ENCODE results near the gene SAMD8. TPM values are rescaled to one million over a fixed set of nuclear protein-coding genes. Genes with fewer than 3 reads are reported as not detected.
"Not testable (repeated sequence)": the region's sequence is repeated elsewhere in the genome, so short reads cannot be mapped to it uniquely, and the experiment has no call there.

Gene SAMD8
- total and polyA plus RNA-seq, 5 donors, result 8.8 to 26.7 (median 23.6) TPM

DNA sequence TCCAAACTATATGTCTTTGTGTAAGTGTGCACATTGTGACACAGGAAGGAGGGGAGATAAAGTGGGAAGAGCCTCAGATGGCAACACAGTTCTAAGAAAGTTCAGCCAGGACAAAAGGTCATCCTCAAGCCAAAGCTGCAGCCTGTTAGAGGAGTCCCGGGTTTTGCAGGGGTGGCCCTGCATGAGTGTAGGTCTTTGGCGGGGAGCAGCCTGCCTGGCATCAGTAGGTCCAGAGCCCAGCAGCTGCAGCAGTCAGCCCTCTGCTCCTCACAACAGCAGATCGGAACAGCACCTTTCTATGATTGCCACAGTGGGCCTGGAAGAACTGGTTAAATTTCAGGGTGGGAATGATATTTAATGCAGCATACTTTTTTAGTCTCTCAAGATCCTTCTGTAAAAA lies 85.6 kb downstream of the SAMD8 start:
- H3K9me3 ChIP-seq (ENCODE audit: control insufficient read depth, low read length), result no peaks in the 10 kb centered on the region
- no peaks in the 10 kb centered on the region for H3K27me3 ChIP-seq (ENCODE audit: control insufficient read depth, insufficient read depth)
- no peak overlapping the region for H3K27ac ChIP-seq (ENCODE audit: low read length)
- WGBS, result 72% methylated on average over 3 of the region's 3 CpGs
- intact Hi-C loops (cut with DNase I), result no loop called here
- no peaks in the 10 kb centered on the region for H3K4me1 ChIP-seq (ENCODE audit: control insufficient read depth, insufficient read depth, low read length)
- ATAC-seq, result no peak
- no peak overlapping the region for H3K4me3 ChIP-seq (ENCODE audit: low read length)
- DNase-seq, result no peak

DNA sequence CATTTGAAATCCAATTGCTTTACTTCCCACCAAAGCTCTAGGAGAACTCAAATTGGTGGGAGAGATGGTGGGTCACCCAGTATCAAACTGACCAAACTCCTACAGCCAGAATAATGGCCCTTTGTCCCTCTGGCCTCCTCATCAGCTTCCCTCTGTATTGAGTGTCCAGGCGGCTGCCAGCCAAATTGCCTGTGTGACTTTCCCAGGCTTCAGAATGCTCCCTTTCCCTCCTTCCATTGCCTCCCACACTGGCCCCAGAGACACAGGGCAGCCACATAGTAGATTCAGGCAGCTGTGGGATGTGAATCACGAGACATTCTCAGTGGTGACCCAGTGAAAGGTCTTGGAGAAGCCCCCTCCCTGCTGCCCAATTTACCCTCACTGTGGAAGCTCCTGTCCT lies 86.5 kb downstream of the SAMD8 start:
- DNase-seq (peak; percentile 43 to 73 (median 62)), ATAC-seq (peak in 1 of 2 donors; percentile 12)
- Histone ChIP-seq H3K4me1 (ENCODE audit: control insufficient read depth, insufficient read depth, low read length) (peaks cover 5% of the 10 kb centered on the region), H3K4me3 (ENCODE audit: low read length) (no peak overlapping the region), H3K9me3 (ENCODE audit: control insufficient read depth, low read length) (no peaks in the 10 kb centered on the region), H3K27ac (ENCODE audit: low read length) (peak overlapping the region; percentile 42), H3K27me3 (ENCODE audit: control insufficient read depth, insufficient read depth) (no peaks in the 10 kb centered on the region)
- intact Hi-C loops (cut with DNase I), result no loop called here
- 77% methylated on average over 2 of the region's 2 CpGs for WGBS

DNA sequence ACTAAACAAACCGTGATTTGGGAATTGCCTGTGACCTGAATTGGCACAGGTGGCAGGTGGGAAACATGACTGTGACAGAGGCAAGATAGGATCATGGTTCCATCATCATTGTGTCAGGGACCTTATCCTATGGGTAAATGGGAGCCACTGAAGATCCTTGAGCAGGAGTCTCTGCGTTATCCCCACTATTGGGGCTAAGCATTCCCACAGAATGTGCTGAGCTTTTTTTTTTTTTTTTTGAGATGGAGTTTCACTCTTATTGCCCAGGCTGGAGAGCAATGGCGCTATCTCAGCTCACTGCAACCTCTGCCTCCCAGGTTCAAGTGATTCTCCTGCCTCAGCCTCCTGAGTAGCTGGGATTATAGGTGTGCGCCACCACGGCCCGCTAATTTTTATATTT lies 88.5 kb downstream of the SAMD8 start:
- ATAC-seq; H3K4me3 ChIP-seq (ENCODE audit: low read length); intact Hi-C loops (cut with DNase I); H3K27me3 ChIP-seq (ENCODE audit: control insufficient read depth, insufficient read depth); H3K27ac ChIP-seq (ENCODE audit: low read length); H3K9me3 ChIP-seq (ENCODE audit: control insufficient read depth, low read length); H3K4me1 ChIP-seq (ENCODE audit: control insufficient read depth, insufficient read depth, low read length); DNase-seq: not testable (repeated sequence)
- WGBS, result 95% methylated on average over 6 of the region's 6 CpGs

DNA sequence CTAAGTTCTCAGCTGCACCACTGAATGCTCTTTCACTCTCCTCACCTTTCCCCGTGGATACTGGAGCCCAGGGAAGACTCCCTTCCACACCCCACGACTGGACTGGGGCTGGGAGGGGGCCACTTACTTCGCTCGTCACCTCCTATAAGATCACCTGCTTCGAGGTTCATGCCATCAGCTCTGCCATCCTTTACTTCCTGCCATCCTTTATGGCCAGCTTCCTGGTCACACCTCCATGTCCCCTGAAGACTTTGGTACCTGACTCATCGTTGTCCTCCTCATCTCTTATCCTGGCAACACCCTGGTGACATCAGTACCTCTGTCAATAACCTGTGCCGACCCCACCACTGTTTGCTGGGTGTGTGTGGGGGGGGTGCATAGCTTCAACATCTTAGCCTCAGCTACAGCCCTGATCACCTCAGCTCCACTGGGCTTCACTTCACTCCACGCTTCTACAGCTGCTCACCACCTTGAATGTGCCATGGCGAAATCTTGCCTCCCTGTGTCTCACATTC lies 90.4 kb downstream of the SAMD8 start:
- WGBS, result 84% methylated on average over 9 of the region's 9 CpGs
- ATAC-seq, result no peak
- intact Hi-C loops (cut with DNase I), result no loop called here

DNA sequence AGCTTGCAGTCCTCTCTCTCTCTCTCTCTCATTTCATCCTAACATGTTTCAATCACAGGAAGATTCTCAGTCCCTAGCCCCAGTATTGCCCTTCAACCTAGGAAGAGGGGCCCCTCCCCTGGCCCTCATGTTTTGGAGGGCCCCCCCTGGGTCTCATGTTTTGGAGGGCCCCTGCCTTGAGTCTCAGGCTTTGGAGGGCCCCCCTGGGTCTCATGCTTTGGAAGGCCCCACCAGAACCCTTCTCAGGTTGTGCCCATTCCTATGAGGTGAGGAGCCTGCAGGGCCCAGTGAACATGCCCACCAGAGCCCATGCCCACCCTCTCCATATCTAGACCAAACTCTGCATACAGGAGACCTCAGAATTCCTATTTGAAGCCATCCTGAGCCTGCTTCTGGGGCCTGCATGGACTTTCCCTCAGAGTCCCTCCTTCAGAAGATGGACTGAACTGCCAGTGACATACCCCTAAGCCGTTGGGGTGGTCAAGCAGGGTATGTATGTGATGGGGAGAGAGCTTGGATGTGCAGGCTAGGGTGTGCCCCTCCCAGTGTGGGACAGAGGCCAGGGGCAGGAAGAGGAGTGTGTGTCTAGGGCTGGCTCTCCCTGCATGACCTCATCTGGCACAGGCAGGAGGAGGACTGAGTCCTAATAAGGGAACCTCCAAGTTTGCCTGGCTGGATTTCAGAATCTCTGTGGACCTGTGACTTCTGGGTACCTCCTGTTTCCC lies 91.0 kb downstream of the SAMD8 start:
- ATAC-seq (peak; percentile 98), DNase-seq (peak; percentile 82 to 93 (median 84))
- Histone ChIP-seq H3K4me1 (ENCODE audit: control insufficient read depth, insufficient read depth, low read length) (peaks cover 8% of the 10 kb centered on the region), H3K27me3 (ENCODE audit: control insufficient read depth, insufficient read depth) (no peaks in the 10 kb centered on the region), H3K4me3 (ENCODE audit: low read length) (no peak overlapping the region), H3K9me3 (ENCODE audit: control insufficient read depth, low read length) (no peaks in the 10 kb centered on the region), H3K27ac (ENCODE audit: low read length) (peak overlapping the region; percentile 77)
- intact Hi-C loops (cut with DNase I), result no loop called here
- 52% methylated on average over 1 of the region's 1 CpG for WGBS

More for the DNA sequence above, 90.4 kb downstream of the SAMD8 start:
- no peaks in the 10 kb centered on the region for H3K9me3 ChIP-seq (ENCODE audit: control insufficient read depth, low read length)
- no peaks in the 10 kb centered on the region for H3K27me3 ChIP-seq (ENCODE audit: control insufficient read depth, insufficient read depth)
- peaks cover 8% of the 10 kb centered on the region for H3K4me1 ChIP-seq (ENCODE audit: control insufficient read depth, insufficient read depth, low read length)
- no peak for DNase-seq
- no peak overlapping the region for H3K27ac ChIP-seq (ENCODE audit: low read length)
- H3K4me3 ChIP-seq (ENCODE audit: low read length), result no peak overlapping the region

DNA sequence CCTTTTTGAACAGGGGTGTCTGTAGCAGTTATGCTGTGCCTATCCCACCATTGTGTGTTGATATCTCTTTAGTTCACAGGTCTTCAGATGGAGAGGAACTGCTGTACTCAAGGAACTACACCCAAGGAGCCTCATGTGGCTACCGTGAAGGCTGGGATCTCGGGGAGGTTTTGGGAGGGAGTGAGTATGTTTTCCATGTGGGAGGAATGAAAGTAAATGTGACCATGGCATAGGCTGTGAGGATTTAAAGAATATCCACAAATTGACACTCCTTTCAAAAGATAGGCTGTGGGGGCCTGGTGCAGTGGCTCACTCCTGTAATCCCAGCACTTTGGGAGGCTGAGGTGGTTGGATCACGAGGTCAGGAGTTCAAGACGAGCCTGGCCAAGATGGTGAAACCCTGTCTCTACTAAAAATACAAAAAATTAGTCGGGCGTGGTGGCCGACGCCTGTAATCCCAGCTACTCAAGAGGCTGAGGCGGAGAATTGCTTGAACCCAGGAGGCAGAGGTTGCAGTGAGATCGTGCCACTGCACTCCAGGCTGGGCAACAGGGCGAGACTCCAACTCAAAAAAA lies 91.7 kb downstream of the SAMD8 start:
- WGBS, result 80% methylated on average over 11 of the region's 11 CpGs
- H3K4me1 ChIP-seq (ENCODE audit: control insufficient read depth, insufficient read depth, low read length); H3K4me3 ChIP-seq (ENCODE audit: low read length); H3K9me3 ChIP-seq (ENCODE audit: control insufficient read depth, low read length); intact Hi-C loops (cut with DNase I); ATAC-seq; DNase-seq; H3K27me3 ChIP-seq (ENCODE audit: control insufficient read depth, insufficient read depth): not testable (repeated sequence)
- peak overlapping the region; percentile 77 for H3K27ac ChIP-seq (ENCODE audit: low read length)

DNA sequence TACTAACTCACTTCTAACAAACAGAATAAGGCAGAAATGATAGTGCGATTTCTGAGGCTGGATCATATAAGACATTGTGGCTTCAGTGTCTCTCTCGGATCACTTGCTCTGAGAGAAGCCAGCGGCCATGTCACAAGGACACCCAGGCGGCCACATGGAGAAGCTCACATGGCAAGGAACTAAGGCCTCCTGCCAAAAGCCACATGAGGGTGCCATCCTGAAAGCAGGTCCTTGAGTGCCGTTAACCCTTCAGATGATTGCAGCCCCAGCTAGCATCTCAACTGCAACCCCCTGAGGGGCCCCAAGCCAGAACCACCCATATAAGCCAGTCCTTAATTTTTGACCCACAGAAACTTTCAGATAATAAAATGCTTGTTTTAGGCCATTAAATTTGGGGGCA lies 92.3 kb downstream of the SAMD8 start:
- DNase-seq (no peak), ATAC-seq (peak in 1 of 2 donors; percentile 11)
- Histone ChIP-seq H3K27me3 (ENCODE audit: control insufficient read depth, insufficient read depth) (no peaks in the 10 kb centered on the region), H3K4me3 (ENCODE audit: low read length) (no peak overlapping the region), H3K9me3 (ENCODE audit: control insufficient read depth, low read length) (no peaks in the 10 kb centered on the region), H3K4me1 (ENCODE audit: control insufficient read depth, insufficient read depth, low read length) (peaks cover 8% of the 10 kb centered on the region), H3K27ac (ENCODE audit: low read length) (peak overlapping the region; percentile 77)
- intact Hi-C loops (cut with DNase I), result no loop called here
- WGBS, result 77% methylated on average over 5 of the region's 5 CpGs

DNA sequence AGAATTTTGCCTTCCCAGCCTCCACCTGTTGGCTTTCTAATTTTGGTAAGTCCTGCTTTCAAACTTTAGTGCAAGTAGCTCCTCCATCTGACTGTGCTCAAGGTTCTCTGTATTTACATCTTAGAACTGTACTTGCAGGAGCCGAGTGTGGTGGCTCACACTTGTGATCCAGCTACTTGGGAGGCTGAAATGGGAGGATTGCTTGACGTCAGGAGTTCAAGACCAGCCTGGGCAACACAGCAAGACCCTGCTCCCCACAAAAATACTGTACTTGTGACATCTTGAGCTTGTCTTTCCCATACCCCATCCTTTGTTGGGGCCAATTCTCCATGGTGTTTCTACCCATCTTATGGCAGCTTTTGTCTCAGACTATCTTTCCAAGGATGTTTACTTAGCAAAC lies 94.5 kb downstream of the SAMD8 start:
- no peak for ATAC-seq
- intact Hi-C loops (cut with DNase I), result no loop called here
- WGBS, result 90% methylated on average over 2 of the region's 2 CpGs
- no peak for DNase-seq
- H3K9me3 ChIP-seq (ENCODE audit: control insufficient read depth, low read length), result no peaks in the 10 kb centered on the region
- no peak overlapping the region for H3K27ac ChIP-seq (ENCODE audit: low read length)
- H3K4me3 ChIP-seq (ENCODE audit: low read length), result no peak overlapping the region
- H3K4me1 ChIP-seq (ENCODE audit: control insufficient read depth, insufficient read depth, low read length), result peaks cover 10% of the 10 kb centered on the region
- no peaks in the 10 kb centered on the region for H3K27me3 ChIP-seq (ENCODE audit: control insufficient read depth, insufficient read depth)

DNA sequence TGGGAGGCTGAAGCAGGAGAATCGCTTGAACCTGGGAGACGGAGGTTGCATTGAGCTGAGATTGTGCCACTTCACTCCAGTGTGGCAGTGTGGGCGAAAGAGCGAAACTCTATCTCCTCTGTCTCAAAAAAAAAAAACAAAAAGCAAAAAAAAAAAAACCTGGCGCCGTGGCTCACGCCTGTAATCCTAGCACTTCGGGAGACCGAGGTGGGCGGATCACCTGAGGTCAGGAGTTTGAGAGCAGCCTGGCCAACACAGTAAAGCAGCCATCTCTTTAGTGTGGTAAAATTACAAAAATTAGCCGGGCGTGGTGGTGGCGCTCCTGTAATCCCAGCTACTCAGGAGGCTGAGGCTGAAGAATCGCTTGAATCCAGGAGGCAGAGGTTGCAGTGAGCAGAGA lies 95.2 kb downstream of the SAMD8 start:
- intact Hi-C loops (cut with DNase I), result not testable (repeated sequence)

DNA sequence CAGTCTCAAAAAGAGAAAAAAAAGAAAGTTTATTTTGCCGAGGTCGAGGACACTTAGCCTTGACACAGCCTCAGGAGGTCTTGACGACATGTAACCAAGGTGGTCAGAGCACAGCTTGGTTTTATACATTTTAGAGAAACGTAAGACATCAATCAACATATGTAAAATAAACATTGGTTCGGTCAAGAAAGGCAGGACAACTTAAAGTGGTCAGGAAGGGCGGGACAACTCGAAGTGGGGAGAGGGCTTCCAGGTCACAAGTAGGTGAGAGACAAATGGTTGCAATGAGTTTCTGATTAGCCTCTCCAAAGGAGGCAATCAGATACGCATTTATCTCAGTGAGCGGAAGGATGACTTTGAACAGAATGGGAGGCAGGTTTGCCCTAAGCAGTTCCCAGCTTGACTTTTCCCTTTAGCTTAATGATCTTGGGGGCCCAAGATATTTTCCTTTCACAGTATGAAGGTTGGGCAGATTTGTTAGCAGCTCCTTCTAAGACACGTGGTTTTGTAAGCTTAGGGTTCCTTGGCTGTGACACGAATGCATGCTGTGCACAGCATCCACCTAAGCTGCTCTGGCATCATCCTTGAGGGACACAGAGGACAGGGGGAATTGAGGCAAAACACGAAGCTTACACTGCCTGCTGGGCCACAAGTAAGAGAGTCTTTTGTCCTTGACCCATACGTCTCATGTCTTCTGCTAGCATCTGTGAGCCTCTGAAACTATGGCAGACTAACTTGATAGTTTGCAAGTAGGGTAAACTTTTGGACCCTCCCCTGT lies 95.8 kb downstream of the SAMD8 start:
- ATAC-seq, result no peak
- Histone ChIP-seq H3K27me3 (ENCODE audit: control insufficient read depth, insufficient read depth) (no peaks in the 10 kb centered on the region), H3K4me1 (ENCODE audit: control insufficient read depth, insufficient read depth, low read length) (peaks cover 10% of the 10 kb centered on the region), H3K9me3 (ENCODE audit: control insufficient read depth, low read length) (no peaks in the 10 kb centered on the region), H3K27ac (ENCODE audit: low read length) (no peak overlapping the region), H3K4me3 (ENCODE audit: low read length) (no peak overlapping the region)
- DNase-seq, result no peak
- 73% methylated on average over 13 of the region's 13 CpGs for WGBS
- intact Hi-C loops (cut with DNase I), result no loop called here

More for the DNA sequence above, 95.2 kb downstream of the SAMD8 start:
- not testable (repeated sequence) for H3K27me3 ChIP-seq (ENCODE audit: control insufficient read depth, insufficient read depth); H3K4me3 ChIP-seq (ENCODE audit: low read length); ATAC-seq; DNase-seq; H3K27ac ChIP-seq (ENCODE audit: low read length); H3K9me3 ChIP-seq (ENCODE audit: control insufficient read depth, low read length)
- peaks cover 10% of the 10 kb centered on the region for H3K4me1 ChIP-seq (ENCODE audit: control insufficient read depth, insufficient read depth, low read length)
- WGBS, result 93% methylated on average over 14 of the region's 14 CpGs

DNA sequence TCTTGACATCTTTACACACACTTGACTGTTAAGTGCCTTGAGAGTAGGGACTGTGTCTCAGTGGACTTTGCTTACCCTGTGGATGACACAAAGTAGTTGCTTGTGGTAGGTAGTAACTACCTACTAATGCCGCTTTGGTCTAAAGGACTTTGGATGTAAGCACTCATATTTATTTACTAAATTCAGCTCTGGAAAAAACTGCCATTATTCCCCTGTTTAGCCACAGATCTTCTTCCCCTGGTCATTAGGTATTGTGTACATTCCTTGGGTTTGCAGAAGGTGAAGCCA lies 96.3 kb downstream of the SAMD8 start:
- no peak for DNase-seq
- Histone ChIP-seq H3K27ac (ENCODE audit: low read length) (no peak overlapping the region), H3K4me1 (ENCODE audit: control insufficient read depth, insufficient read depth, low read length) (peaks cover 6% of the 10 kb centered on the region), H3K4me3 (ENCODE audit: low read length) (no peak overlapping the region), H3K9me3 (ENCODE audit: control insufficient read depth, low read length) (no peaks in the 10 kb centered on the region), H3K27me3 (ENCODE audit: control insufficient read depth, insufficient read depth) (no peaks in the 10 kb centered on the region)
- 95% methylated on average over 1 of the region's 1 CpG for WGBS
- intact Hi-C loops (cut with DNase I), result no loop called here
- ATAC-seq, result no peak
